ENCODE measurements around the gene DPYD.

DPYD gene

GRCh38 chr1:97414682-97415312, 506.0 kb downstream of the DPYD start:
- no peak for DNase-seq

GRCh38 chr1:97412737-97413136, 508.1 kb downstream of the DPYD start:
- DNase-seq = no peak

DNA sequence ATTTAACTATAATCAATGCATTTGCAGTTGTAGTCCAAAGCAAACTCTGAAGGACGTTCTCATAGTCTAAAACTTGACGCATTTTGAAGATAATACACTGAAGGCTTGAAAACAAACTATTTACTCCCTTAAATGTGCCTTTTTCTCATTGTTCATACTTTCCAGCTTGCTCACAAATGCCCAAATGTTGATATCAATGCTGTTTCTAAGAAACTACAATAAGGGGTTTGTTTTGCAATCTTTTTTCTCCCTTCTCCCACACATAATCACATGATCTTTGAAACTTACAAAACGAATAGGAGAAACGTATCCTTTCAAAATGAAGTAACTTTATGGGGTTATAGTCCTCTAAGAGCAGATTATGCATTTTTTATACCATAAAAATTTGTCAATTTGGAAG, 508.7 kb downstream of the DPYD start:
- no peak for DNase-seq

GRCh38 chr1:97396463-97396862, 524.4 kb downstream of the DPYD start:
- DNase-seq = no peak

DNA sequence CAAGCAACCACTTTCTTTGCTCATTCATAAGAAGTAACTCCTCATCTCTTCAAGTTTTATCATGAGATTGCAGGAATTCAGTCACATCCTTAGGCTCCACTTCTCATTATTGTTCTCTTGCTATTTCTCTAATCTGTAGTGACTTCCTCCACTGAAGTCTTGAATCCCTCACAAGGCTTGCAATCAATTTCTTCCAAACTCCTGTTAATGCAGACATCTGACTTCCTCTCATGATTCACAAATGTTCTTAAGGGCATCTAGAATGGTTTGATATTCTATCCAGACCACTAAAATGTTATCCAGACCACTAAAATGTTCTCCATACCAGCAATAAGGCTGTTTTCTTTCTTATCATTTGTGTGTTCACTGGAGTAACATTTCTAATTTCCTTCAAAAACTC, 528.1 kb downstream of the DPYD start:
- no peak for DNase-seq

DNA sequence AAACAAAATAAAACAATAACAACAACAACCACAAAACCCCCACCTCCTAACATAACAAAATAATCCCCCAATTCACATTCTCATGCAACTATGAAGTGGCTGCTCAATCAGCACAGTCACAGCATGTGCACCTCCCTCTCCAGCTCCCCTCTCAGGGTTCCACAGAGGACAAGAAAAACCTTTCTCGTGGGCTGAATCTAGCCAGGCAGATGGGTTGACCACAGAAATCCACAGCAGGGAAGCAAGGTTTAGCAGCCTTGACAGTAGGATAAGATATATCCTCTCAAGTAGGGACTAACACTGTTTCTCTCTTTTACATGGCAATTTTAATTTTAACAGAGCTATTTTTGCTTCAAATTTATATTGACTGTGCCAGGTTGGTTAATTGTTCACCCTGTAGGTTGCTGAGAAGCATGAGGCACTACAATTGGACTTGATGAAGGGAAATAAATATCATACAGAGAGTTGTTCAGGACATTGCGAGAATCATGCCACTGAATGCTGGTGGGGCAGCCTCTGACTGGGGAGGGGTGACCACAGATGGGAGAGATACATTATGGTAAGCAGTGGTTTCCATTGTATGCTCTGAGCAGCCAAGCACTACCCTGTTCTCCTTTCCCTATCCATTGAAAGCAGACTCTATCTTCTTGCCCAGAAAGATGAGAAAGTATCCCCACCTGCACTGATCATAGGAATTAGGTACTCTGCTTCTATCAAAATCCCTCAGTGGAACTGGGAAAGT, 535.1 kb downstream of the DPYD start:
- no peak for DNase-seq

DNA sequence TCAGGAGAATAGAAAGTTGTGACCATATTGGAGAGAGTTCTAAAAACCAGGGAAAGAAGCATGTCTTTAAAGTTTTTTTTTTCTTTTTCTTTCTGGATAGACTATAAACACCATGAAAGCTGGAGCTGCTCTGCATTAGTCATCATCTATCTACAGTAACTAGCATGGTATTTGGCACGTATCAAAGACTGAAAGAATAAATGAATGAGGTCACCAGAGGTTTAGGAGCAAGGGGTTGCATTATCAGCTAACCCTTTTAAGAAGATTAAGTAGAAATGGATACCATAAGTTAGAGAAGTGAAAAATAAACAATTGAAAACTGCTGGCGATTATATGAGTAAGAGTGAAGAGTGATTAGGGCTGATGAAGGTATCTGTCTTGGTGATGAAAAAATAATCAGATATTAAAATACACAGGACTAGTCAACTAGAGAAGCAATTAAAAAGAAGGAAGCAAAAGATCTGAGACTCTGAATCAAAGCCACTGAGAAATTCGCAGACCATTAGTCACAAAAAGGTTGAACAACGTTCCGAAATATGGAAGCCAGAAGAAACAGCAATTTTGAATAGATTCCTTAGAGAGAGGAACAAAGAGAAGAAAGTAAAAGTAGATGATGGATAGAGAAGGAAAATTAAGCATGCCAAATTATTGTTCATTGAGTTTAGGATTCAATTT, 536.4 kb downstream of the DPYD start:
- DNase-seq = no peak

DNA sequence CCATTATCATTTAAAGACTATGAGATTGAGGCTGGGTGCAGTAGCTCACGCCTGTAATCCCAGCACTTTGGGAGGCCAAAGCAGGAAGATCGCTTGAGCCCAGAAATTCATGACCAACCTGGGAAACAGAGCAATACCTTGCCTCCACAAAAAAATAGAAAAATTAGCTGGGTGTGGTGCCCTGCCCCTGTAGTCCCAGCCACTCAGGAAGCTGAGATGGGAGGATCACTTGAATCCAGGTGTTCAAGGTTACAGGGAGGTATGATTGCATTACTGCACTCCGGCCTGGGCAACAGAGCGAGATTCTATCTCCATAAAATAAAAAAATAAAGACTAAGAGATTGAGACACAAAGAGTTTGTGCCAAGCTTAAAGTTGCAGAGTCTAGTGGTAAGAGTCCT, 537.0 kb downstream of the DPYD start:
- DNase-seq = no peak

DNA sequence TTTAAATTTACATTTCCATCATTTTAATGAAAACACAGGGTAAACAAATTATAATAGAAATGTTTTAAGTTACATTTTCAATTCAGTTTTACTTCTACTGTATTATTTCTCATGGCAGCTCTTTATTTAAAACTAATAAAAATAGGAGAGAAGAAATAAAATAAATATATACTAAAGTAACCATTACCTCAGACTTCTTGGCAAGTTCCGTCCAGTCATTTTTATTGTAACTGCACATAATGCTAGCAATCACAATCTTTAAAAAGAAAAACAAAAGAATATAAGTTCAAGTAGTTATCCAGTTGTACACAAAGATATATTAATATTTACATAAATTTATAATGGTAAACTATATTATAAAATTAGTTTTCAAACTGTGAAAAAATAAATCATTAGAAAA, 538.6 kb downstream of the DPYD start:
- no peak for DNase-seq

DNA sequence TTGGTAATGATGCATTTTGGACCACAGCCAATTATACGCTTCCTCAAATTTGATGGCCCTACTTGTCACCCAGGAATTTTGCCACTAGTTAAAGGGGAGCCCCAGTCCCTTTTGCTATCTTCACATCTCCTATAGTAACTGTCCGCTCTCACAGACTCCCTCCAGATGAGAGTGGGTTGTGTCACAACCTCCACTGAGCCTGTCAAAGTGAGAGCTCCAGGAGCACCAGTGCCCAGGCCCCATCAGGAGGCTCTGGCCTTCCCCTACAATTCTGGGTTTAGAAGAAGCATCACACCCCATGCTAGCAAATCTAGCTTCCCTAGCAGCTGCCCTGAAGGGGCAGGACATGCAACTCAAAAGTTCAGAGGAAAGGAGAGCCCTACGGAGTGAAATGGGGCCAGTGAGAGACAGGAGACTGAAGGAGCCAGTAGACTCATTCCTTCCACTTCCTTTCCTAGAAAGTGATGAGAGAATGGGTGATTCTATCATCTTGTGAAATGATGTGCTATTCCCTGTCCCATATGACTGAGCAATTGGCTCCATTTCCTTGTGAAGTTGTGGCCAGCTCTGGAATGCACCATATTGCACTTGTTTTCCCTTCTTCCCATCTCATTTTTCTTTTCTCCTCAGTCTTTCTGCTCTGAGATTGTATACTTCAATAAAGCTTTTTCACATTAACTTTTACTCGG, 541.3 kb downstream of the DPYD start:
- no peak for DNase-seq

- DNase-seq = no peak
These were observed 542.2 kb downstream of the DPYD start for GRCh38 chr1:97378596-97378995.

- no peak for DNase-seq
These were observed 543.3 kb downstream of the DPYD start for GRCh38 chr1:97377432-97378034.

DNA sequence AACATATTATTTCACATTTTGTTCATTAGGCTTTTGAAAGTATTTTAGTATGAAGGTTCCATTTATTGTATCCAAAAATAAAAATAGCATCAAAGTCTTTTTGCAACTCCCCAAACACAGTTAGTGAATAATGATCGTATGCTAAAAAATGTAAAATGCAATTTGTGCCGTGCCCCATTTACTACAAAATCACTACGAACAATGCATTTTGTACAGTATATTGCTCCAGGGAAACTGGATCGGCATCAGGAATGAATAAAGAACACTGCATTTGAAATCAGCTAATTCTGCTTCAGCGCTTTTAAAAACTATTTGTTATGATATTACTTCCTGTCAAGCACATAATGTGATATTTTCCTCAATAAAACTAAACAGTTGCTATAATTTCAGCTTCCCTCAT, 547.8 kb downstream of the DPYD start:
- no peak for DNase-seq

DNA sequence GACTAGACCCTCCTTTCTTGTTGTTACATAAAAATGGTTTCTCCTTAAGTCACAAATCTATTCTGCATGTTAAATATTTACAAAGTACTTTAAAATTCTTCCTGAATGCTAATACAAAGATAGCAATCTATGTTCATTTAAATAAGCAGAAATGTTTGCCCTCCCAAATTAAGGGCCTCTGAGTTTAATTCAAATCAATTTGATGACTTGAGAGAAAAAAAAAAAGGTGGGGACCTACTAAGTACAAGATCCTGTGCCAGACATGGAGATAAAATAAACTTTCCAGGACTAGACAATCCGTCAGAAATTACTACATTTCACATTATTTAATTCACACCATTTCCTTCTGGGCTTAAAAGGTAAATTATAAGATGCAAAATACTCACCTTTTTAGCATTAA, 548.3 kb downstream of the DPYD start:
- DNase-seq = no peak

DNA sequence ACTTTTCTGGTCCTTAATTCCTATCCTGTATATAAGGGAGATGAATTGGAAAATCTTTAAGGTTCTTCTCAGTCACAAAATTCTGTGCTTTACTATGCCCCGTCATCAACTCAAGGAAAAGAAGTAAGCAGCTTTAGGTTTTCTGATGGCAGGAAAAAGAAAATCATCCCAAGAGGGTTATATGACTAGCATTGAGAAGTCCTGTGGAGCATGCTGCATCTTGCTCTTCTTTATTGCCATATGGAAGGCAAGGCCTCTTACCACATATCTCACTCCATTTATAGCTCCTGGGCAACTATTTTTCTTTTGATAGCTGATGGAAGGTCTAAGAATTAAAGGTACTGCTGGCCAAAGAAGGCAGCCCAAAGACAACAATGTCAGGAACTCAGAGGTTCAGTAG, 552.5 kb downstream of the DPYD start:
- no peak for DNase-seq

DNA sequence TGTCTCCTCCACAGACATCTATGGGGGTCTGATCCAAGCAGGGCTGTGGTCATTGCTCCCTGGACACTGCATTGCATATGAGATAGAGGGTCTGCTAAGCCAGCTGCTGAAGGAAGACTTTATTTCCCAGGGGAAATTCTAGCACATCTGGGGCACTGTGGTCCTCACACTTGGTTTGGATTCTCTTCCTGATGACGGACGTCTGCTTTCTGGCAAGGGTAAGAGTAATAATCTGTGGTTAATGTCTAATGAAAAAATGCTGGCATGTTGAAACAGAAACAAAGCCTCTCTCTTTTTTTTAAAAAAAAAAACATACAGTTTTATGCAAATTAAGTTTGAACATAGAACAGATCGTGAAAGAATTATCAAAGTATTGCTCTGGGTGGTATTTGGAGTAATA, 553.9 kb downstream of the DPYD start:
- no peak for DNase-seq

DNA sequence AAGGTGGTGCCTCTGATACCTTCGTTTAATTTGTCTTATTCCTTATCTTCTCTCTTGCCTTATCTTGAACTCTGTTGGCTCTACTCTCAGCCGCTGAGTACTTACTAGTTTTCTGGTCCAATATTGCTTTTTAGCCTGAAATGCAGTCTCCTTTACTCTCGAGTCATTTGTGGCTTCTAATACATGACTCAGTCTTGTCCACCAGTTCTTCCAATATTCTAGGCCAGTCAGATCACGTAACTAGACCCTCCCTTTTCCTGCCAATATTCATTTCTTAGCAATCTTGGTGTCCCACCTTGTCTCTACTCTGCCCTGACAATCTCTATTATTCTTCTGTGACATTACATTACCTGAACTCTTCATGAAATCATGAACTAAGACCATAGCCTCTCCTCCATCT, 555.8 kb downstream of the DPYD start:
- no peak for DNase-seq

- DNase-seq = no peak
These were observed 556.7 kb downstream of the DPYD start for GRCh38 chr1:97364086-97364485.

GRCh38 chr1:97356309-97356708, 564.5 kb downstream of the DPYD start:
- no peak for DNase-seq

GRCh38 chr1:97352936-97353382, 567.9 kb downstream of the DPYD start:
- DNase-seq = no peak

DNA sequence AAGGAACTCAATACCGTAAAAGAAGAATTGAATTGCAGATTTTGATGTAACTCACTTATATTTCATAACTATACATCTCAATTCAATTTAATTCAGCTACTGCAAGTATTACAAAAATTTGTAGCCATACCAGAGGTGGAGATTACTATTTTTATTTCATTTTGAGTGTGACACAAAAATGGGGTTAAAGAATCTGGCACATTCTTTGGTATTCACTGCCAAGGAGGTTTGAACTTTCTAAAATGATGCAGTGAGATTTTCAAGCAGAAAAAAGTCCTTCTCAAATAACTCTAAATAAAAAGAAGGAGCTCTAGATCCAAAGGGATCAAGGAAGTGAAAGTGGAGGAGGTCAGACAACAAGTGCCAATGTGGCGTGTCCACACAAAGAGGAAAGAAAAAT, 569.0 kb downstream of the DPYD start:
- DNase-seq = no peak

DNA sequence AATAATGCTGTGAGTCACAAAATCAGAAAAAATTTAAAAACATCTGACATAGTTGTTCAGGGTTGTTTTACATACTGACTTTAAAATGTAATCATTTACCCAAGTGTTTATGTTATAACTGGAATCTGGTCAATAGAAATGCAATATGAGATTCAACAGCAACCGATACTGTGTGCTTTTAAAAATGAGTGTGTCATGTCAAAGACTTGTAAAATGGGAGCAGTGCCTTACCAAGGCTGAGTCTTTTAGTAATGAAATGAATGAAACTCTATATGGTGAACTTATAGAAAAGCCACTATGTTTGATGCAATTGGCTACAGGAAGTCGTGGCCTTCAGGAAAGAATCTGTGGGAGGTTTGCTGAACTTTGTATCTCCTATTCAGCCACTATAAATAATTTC, 570.2 kb downstream of the DPYD start:
- DNase-seq = no peak

- no peak for DNase-seq
These were observed 570.6 kb downstream of the DPYD start for GRCh38 chr1:97350241-97350640.
